ENCODE measurements around the gene TBC1D1. TPM values are rescaled to one million over a fixed set of nuclear protein-coding genes. Genes with fewer than 3 reads are reported as not detected.

Gene TBC1D1
- total RNA-seq, 1 experiment from 2014 or later: 28.5 TPM

- Mint-ChIP-seq H3K27me3 (ENCODE audit: insufficient read depth, unreplicated experiment) (no peaks in the 10 kb centered on the region), H3K4me3 (ENCODE audit: unreplicated experiment) (no peak overlapping the region)
These were observed 194.9 kb downstream of the TBC1D1 start for GRCh38 chr4:38085751-38086150.

GRCh38 chr4:38086151-38086848 lies 195.4 kb downstream of the TBC1D1 start:
- no TSS peak for BruUV-seq (replicated peaks)
- Mint-ChIP-seq H3K4me1 (ENCODE audit: low read depth, unreplicated experiment) (peaks cover 13% of the 10 kb centered on the region), H3K27ac (ENCODE audit: unreplicated experiment) (no peak overlapping the region), H3K36me3 (ENCODE audit: insufficient read depth, unreplicated experiment) (no peaks in the 10 kb centered on the region), H3K27me3 (ENCODE audit: insufficient read depth, unreplicated experiment) (no peaks in the 10 kb centered on the region), H3K9me3 (ENCODE audit: unreplicated experiment) (no peaks in the 10 kb centered on the region), H3K4me3 (ENCODE audit: unreplicated experiment) (no peak overlapping the region)
- intact Hi-C loops (cut with micrococcal nuclease; ENCODE audit: unreplicated experiment): no loop called here
- no peak for TF ChIP-seq CTCF (IDR thresholded peaks at IDR 0.05; ENCODE audit: insufficient read depth in 1 of 2, low read depth in 1 of 2, low read length in 1 of 2, severe bottlenecking in 1 of 2, unreplicated experiment in 1 of 2)
- Histone ChIP-seq H3K36me3 (ENCODE audit: control insufficient read depth, insufficient read depth, low read length) (no peaks in the 10 kb centered on the region), H3K9me3 (no peaks in the 10 kb centered on the region), H3K4me1 (0 out of 2 replicates have a peak, but pooled peaks cover 3% of the 10 kb centered on the region), H3K4me3 (ENCODE audit: low read depth, low read length) (no peak overlapping the region), H3K27me3 (replicated peaks; ENCODE audit: control insufficient read depth, insufficient read depth, low read length) (no peaks in the 10 kb centered on the region)
- ChIA-PET POLR2A (interaction anchor here (0.5 kb wide), 1 partner anchor 589 kb away, joined by 8 read pairs; no protein-coding TSS in a partner anchor), CTCF (interaction anchor here (1.3 kb wide), 1 partner anchor 17 kb away, joined by 4 read pairs; no protein-coding TSS in a partner anchor)
- no peak for DNase-seq

More at GRCh38 chr4:38085751-38086150, 194.9 kb downstream of the TBC1D1 start:
- no peaks in the 10 kb centered on the region for H3K9me3 Mint-ChIP-seq (ENCODE audit: unreplicated experiment)
- intact Hi-C loops (cut with micrococcal nuclease; ENCODE audit: unreplicated experiment): no loop called here
- ChIA-PET POLR2A (no interaction called here), CTCF (interaction anchor here (1.3 kb wide), 1 partner anchor 17 kb away, joined by 4 read pairs; no protein-coding TSS in a partner anchor)
- Histone ChIP-seq H3K36me3 (ENCODE audit: control insufficient read depth, insufficient read depth, low read length) (no peaks in the 10 kb centered on the region), H3K27me3 (replicated peaks; ENCODE audit: control insufficient read depth, insufficient read depth, low read length) (no peaks in the 10 kb centered on the region), H3K4me1 (no peaks in the 10 kb centered on the region), H3K9me3 (no peaks in the 10 kb centered on the region), H3K4me3 (ENCODE audit: low read depth, low read length) (no peak overlapping the region)
- H3K4me1 Mint-ChIP-seq (ENCODE audit: low read depth, unreplicated experiment): peaks cover 13% of the 10 kb centered on the region
- H3K36me3 Mint-ChIP-seq (ENCODE audit: insufficient read depth, unreplicated experiment): no peaks in the 10 kb centered on the region
- TF ChIP-seq CTCF (IDR thresholded peaks at IDR 0.05; ENCODE audit: insufficient read depth in 1 of 2, low read depth in 1 of 2, low read length in 1 of 2, severe bottlenecking in 1 of 2, unreplicated experiment in 1 of 2): no peak
- no peak overlapping the region for H3K27ac Mint-ChIP-seq (ENCODE audit: unreplicated experiment)
- BruUV-seq (replicated peaks): no TSS peak
- no peak for DNase-seq

- 0 out of 2 replicates have a peak, but pooled peaks cover 3% of the 10 kb centered on the region for H3K4me1 ChIP-seq
- intact Hi-C loops (cut with micrococcal nuclease; ENCODE audit: unreplicated experiment): no loop called here
- POLR2A ChIA-PET: no interaction called here
- TF ChIP-seq CTCF (IDR thresholded peaks at IDR 0.05; ENCODE audit: insufficient read depth in 1 of 2, low read depth in 1 of 2, low read length in 1 of 2, severe bottlenecking in 1 of 2, unreplicated experiment in 1 of 2): no peak
- CTCF ChIA-PET: interaction anchor here (1.3 kb wide), 1 partner anchor 18 kb away, joined by 4 read pairs; no protein-coding TSS in a partner anchor
- no peak overlapping the region for H3K4me3 ChIP-seq (ENCODE audit: low read depth, low read length)
- no peaks in the 10 kb centered on the region for H3K27me3 ChIP-seq (replicated peaks; ENCODE audit: control insufficient read depth, insufficient read depth, low read length)
- Mint-ChIP-seq H3K36me3 (ENCODE audit: insufficient read depth, unreplicated experiment) (no peaks in the 10 kb centered on the region), H3K27me3 (ENCODE audit: insufficient read depth, unreplicated experiment) (no peaks in the 10 kb centered on the region), H3K4me3 (ENCODE audit: unreplicated experiment) (no peak overlapping the region), H3K9me3 (ENCODE audit: unreplicated experiment) (no peaks in the 10 kb centered on the region), H3K27ac (ENCODE audit: unreplicated experiment) (no peak overlapping the region), H3K4me1 (ENCODE audit: low read depth, unreplicated experiment) (peaks cover 13% of the 10 kb centered on the region)
- H3K36me3 ChIP-seq (ENCODE audit: control insufficient read depth, insufficient read depth, low read length): no peaks in the 10 kb centered on the region
- no TSS peak for BruUV-seq (replicated peaks)
- DNase-seq: no peak
- no peaks in the 10 kb centered on the region for H3K9me3 ChIP-seq
These were observed 196.0 kb downstream of the TBC1D1 start for GRCh38 chr4:38086849-38087226.

Data from Caco-2 (cell line).